ENCODE data around the gene HYAL1.

GRCh38 chr3:50318163-50318562, 14.8 kb upstream of the HYAL1 start:
- TF ChIP-seq POLR2AphosphoS5 (IDR thresholded peaks at IDR 0.05), result no peak
- TF ChIP-seq, protein P1, sequence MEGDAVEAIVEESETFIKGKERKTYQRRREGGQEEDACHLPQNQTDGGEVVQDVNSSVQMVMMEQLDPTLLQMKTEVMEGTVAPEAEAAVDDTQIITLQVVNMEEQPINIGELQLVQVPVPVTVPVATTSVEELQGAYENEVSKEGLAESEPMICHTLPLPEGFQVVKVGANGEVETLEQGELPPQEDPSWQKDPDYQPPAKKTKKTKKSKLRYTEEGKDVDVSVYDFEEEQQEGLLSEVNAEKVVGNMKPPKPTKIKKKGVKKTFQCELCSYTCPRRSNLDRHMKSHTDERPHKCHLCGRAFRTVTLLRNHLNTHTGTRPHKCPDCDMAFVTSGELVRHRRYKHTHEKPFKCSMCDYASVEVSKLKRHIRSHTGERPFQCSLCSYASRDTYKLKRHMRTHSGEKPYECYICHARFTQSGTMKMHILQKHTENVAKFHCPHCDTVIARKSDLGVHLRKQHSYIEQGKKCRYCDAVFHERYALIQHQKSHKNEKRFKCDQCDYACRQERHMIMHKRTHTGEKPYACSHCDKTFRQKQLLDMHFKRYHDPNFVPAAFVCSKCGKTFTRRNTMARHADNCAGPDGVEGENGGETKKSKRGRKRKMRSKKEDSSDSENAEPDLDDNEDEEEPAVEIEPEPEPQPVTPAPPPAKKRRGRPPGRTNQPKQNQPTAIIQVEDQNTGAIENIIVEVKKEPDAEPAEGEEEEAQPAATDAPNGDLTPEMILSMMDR (IDR thresholded peaks at IDR 0.05), result no peak

Data from transverse colon (tissue), 4 donors.